Measurements from ENCODE around the gene ZDHHC14. TPM values are rescaled to one million over a fixed set of nuclear protein-coding genes. Genes with fewer than 3 reads are reported as not detected.

ZDHHC14 gene
- total RNA-seq, 1 experiment from 2014 or later, result 1.7 TPM

DNA sequence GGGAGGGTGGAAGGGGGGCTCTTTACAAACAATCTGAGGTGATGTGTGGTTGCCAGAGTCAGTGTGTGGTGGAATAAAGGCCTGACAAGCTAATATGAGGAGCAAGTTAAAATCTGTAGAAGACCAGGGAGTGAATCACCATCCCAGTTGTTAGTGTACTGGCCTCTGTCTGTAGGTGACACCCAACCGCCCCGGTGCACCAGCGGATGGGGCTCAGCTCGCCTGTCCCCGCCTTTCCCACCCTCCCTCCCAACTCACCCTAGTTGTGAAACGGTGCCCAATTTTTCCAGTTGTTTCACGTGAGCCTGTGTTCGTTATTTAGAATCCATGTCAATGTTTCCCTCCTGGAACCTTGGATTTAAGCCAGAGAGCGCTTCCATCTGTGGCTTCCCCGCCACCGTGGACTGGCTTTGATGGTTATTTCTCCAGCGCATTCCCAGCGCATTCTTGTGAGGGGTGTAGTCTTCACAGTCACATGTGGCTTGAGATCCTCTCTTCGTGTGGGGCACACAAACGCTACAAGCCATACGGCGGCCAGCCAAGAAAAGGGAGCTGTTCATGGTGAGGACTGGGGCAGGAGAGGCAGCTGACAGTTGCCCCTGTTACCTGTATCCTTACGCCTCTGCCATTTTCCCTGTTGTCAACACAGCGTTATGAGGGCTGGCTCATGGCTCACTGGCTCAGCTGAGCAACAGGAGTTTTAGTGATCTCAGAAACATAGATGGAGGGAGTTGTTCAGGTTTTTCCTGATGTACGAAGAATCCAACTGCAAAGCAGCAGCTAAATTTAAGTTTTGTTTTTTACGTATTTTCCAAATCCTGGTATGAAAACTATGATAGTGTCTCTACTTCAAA lies 137.6 kb downstream of the ZDHHC14 start:
- TF ChIP-seq, protein P1, sequence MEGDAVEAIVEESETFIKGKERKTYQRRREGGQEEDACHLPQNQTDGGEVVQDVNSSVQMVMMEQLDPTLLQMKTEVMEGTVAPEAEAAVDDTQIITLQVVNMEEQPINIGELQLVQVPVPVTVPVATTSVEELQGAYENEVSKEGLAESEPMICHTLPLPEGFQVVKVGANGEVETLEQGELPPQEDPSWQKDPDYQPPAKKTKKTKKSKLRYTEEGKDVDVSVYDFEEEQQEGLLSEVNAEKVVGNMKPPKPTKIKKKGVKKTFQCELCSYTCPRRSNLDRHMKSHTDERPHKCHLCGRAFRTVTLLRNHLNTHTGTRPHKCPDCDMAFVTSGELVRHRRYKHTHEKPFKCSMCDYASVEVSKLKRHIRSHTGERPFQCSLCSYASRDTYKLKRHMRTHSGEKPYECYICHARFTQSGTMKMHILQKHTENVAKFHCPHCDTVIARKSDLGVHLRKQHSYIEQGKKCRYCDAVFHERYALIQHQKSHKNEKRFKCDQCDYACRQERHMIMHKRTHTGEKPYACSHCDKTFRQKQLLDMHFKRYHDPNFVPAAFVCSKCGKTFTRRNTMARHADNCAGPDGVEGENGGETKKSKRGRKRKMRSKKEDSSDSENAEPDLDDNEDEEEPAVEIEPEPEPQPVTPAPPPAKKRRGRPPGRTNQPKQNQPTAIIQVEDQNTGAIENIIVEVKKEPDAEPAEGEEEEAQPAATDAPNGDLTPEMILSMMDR (conservative IDR thresholded peaks at IDR 0.05), result no peak
- Mint-ChIP-seq H3K4me1 (peaks cover 14 to 22% of the 10 kb centered on the region in 2 experiments), H3K9me3 (no peaks in the 10 kb centered on the region), H3K36me3 (ENCODE audit: insufficient read depth in 1 of 3, low read depth in 3 of 3) (no peaks in the 10 kb centered on the region), H3K27me3 (ENCODE audit: low read depth) (no peaks in the 10 kb centered on the region), H3K27ac (no peak overlapping the region; a peak in 1 of 7 replicates), H3K4me3 (no peak overlapping the region)
- Histone ChIP-seq H3K56ac (ENCODE audit: insufficient read length, low read depth, low read length) (no peak overlapping the region), H4K8ac (replicated peaks; ENCODE audit: insufficient read length, low read depth, low read length) (no peak overlapping the region), H2BK15ac (ENCODE audit: low read depth, low read length) (no peak overlapping the region), H3K9me3 (ENCODE audit: control insufficient read depth, low read depth, low read length) (no peaks in the 10 kb centered on the region), H3T11ph (ENCODE audit: low read length) (no peak overlapping the region), H3K4me2 (ENCODE audit: insufficient read depth, insufficient read length, low read length) (no peak overlapping the region), H2AK5ac (ENCODE audit: insufficient read length, low read length) (no peak overlapping the region), H3K18ac (ENCODE audit: insufficient read length, low read depth, low read length) (no peak overlapping the region), H3K79me2 (ENCODE audit: insufficient read depth, low read length) (no peaks in the 10 kb centered on the region), H2BK120ac (ENCODE audit: low read depth, low read length, poor library complexity, severe bottlenecking) (no peak overlapping the region), H3K23ac (ENCODE audit: insufficient read length, low read depth, low read length) (no peak overlapping the region), H4K5ac (ENCODE audit: insufficient read length, low read depth, low read length) (no peak overlapping the region), H3K9ac (ENCODE audit: extremely low read depth, insufficient read length, low read length) (no peak overlapping the region), H2AFZ (ENCODE audit: low read length) (no peak overlapping the region), H3K79me1 (ENCODE audit: insufficient read depth, low read depth, low read length, poor library complexity, severe bottlenecking) (no peaks in the 10 kb centered on the region), H3K14ac (ENCODE audit: insufficient read depth, low read length) (no peak overlapping the region; the same call in 1 of the 2 replicates), H3K27me3 (ENCODE audit: insufficient read depth, low read length) (no peaks in the 10 kb centered on the region), H4K20me1 (ENCODE audit: control insufficient read depth, insufficient read depth, insufficient read length) (no peaks in the 10 kb centered on the region), H2BK5ac (ENCODE audit: insufficient read length, low read length) (no peak overlapping the region), H3K23me2 (ENCODE audit: insufficient read length, low read depth, low read length, poor library complexity, severe bottlenecking) (no peaks in the 10 kb centered on the region), H2BK20ac (ENCODE audit: low read depth, low read length, poor library complexity, severe bottlenecking) (no peak overlapping the region), H3K4me1 (ENCODE audit: insufficient read depth, low read length) (no peaks in the 10 kb centered on the region), H3K27ac (ENCODE audit: insufficient read length, low read depth, low read length) (no peak overlapping the region), H2BK12ac (ENCODE audit: insufficient read length, low read depth, low read length) (no peak overlapping the region), H3K4ac (ENCODE audit: low read depth, low read length) (no peak overlapping the region), H4K91ac (ENCODE audit: insufficient read length, low read depth, low read length) (no peak overlapping the region)
- DNase-seq, result no peak
- WGBS (ENCODE audit: extremely low coverage, insufficient read length, low lambda C conversion rate), result no CpG with 5 or more reads among the region's 21 CpGs

All from H9 (cell line).